ENCODE results near the gene CNOT11.
A peak's percentile ranks its signal among the peaks of the same experiment; 100 is the strongest.
"Not testable (repeated sequence)": the region's sequence is repeated elsewhere in the genome, so short reads cannot be mapped to it uniquely, and the experiment has no call there.

CNOT11 gene

DNA sequence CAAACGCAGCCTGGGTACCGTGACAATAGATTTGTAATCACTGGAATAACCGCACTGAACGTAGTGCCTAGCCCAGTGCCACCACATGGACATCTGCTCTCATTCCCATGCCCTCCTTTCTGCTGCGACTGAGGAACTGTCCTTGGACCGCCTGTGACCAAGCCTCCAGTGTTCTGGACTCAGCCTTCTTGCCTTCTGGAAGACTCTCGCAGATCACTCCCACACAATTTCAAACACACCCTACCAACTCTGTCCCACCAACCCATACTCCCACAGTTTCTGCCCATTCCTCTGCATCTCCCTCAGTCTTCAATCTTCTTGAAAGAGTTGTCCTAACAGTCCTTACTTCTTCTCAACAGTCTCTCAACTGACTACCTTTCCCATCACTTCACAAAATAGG is 53.7 kb downstream of the CNOT11 start:
- H3K36me3 ChIP-seq (ENCODE audit: control insufficient read depth in 5 of 5, insufficient read depth in 5 of 5, low read length in 5 of 5) = peaks cover 0 to 2% (median 0%) of the 10 kb centered on the region in 5 donors
- no peaks in the 10 kb centered on the region for H3K9me3 ChIP-seq (ENCODE audit: control insufficient read depth in 5 of 5, low read length in 5 of 5)
- H3K4me3 ChIP-seq (ENCODE audit: low read depth in 1 of 5, low read length in 5 of 5) = peak overlapping the region; percentile 76 to 94 (median 89)
- peak overlapping the region in 4 of 5 donors; percentile 51 to 94 (median 77) for H3K9ac ChIP-seq (ENCODE audit: low read length in 5 of 5)
- H3K27ac ChIP-seq (ENCODE audit: low read depth, low read length) = peak overlapping the region; percentile 91
- peaks cover 5 to 77% (median 51%) of the 10 kb centered on the region in 5 donors for H3K4me1 ChIP-seq (ENCODE audit: control insufficient read depth in 5 of 5, insufficient read depth in 5 of 5, low read length in 5 of 5)
- H3K27me3 ChIP-seq (ENCODE audit: control insufficient read depth in 5 of 5, insufficient read depth in 4 of 5, low read length in 5 of 5) = no peaks in the 10 kb centered on the region

DNA sequence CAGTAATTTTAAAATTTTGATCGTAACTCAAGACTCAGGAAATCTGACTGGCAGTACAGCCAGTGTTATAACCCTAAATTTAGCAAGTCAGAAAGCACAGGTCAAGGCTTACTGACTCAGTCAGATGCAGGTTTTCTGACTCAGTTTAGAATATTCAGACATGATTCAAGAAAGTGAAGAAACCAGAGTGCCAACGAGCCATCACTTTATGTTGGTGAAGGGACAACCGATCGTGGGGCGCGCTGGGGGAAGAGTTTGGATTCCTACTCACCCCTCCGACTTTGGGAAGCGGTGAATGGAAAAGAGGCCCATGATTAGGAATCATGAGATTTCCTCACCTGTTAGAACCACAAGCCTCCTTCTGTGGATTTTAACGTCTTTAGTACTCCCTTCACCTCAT is 54.8 kb downstream of the CNOT11 start:
- Histone ChIP-seq H3K9ac (ENCODE audit: low read length in 5 of 5) (peak overlapping the region; percentile 61 to 95 (median 93)), H3K27ac (ENCODE audit: low read depth, low read length) (peak overlapping the region; percentile 91), H3K9me3 (ENCODE audit: control insufficient read depth in 5 of 5, low read length in 5 of 5) (no peaks in the 10 kb centered on the region), H3K4me3 (ENCODE audit: low read depth in 1 of 5, low read length in 5 of 5) (peak overlapping the region; percentile 76 to 94 (median 89)), H3K36me3 (ENCODE audit: control insufficient read depth in 5 of 5, insufficient read depth in 5 of 5, low read length in 5 of 5) (peaks cover 0 to 1% (median 0%) of the 10 kb centered on the region in 5 donors), H3K27me3 (ENCODE audit: control insufficient read depth in 5 of 5, insufficient read depth in 4 of 5, low read length in 5 of 5) (no peaks in the 10 kb centered on the region), H3K4me1 (ENCODE audit: control insufficient read depth in 5 of 5, insufficient read depth in 5 of 5, low read length in 5 of 5) (peaks cover 5 to 68% (median 48%) of the 10 kb centered on the region in 5 donors)

DNA sequence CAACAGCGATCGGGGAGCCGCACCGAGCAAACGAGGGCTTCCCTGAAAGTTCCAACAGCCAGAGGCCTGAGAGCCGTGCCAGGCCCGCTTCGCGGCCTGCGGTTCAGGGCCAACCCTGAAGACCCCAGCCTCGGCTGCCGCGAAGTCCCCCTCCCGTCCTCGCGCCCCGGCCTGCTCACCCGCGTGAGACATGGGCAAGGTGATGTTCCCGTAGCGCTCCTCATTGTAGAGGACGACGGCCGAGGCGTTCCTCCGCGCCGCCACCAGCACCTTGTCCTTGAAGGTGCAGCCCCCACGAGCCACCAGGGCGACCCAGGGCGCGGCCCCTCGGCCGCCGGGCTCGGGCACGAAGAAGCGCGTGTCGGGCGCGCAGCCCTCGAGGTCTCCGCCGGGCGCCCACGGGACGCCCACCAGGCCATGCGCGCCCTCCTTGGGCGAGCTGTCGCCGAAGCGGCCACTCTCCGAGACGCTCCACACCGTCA is 55.3 kb downstream of the CNOT11 start:
- H3K4me1 ChIP-seq (ENCODE audit: control insufficient read depth in 5 of 5, insufficient read depth in 5 of 5, low read length in 5 of 5) = peaks cover 5 to 68% (median 48%) of the 10 kb centered on the region in 5 donors

DNA sequence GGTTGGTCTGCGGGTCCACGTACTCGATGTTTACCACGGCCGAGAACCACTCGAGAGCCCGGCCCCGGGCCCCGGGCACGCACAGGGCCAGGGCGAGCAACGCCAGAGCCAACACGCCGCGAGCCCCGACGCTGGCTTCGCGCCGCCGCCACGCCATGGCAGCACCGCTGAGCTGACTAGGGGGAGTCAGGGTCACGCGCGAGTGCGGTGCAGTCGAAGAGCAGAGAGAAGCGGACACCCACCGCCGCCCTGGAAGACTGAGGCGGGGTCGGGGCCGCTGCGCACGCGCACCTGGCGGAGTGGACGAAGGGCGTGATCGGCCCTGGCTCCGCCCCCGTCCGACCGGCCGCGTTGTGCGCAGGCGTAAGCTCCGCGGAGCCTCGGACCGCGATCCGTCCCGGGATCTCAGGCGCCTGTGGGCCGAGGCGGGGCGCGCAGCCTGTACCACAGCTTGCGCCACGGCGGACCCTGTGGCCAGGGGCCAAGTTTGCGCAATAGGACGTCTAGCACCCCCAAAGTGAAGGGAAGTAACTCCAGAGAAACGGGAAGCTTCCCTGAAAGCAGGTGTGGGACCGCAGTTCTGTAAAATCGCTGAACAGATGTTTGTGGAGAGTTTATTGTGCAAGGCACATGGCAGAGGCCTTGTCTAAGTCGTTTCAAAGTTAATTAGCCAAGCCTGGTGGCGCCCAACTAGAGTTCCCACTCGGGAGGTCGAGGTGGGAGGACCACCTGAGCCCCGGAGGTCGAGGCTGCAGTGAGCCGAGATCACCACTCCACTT is 55.9 kb downstream of the CNOT11 start, which contains the start of gene RNF149:
Gene RNF149, minus strand, starts transcription at position 270 of the 779 bp plus-strand sequence. Its CDS starts 113 bp downstream, at position 157.
- Histone ChIP-seq H3K27ac (ENCODE audit: low read depth, low read length) (peak within 1 kb of the TSS; percentile 91), H3K4me3 (ENCODE audit: low read depth in 1 of 5, low read length in 5 of 5) (peak within 1 kb of the TSS; percentile 81 to 94 (median 89)), H3K27me3 (ENCODE audit: control insufficient read depth in 5 of 5, insufficient read depth in 4 of 5, low read length in 5 of 5) (no peaks in the 10 kb centered on the region), H3K9me3 (ENCODE audit: control insufficient read depth in 5 of 5, low read length in 5 of 5) (no peaks in the 10 kb centered on the region), H3K4me1 (ENCODE audit: control insufficient read depth in 5 of 5, insufficient read depth in 5 of 5, low read length in 5 of 5) (peaks cover 5 to 68% (median 47%) of the 10 kb centered on the region in 5 donors), H3K36me3 (ENCODE audit: control insufficient read depth in 5 of 5, insufficient read depth in 5 of 5, low read length in 5 of 5) (no peaks in the 10 kb centered on the region), H3K9ac (ENCODE audit: low read length in 5 of 5) (peak within 1 kb of the TSS; percentile 61 to 95 (median 93))

More for the DNA sequence above, 55.3 kb downstream of the CNOT11 start:
- Histone ChIP-seq H3K9ac (ENCODE audit: low read length in 5 of 5) (peak overlapping the region; percentile 61 to 95 (median 93)), H3K9me3 (ENCODE audit: control insufficient read depth in 5 of 5, low read length in 5 of 5) (no peaks in the 10 kb centered on the region), H3K4me3 (ENCODE audit: low read depth in 1 of 5, low read length in 5 of 5) (peak overlapping the region; percentile 76 to 94 (median 89)), H3K36me3 (ENCODE audit: control insufficient read depth in 5 of 5, insufficient read depth in 5 of 5, low read length in 5 of 5) (no peaks in the 10 kb centered on the region), H3K27ac (ENCODE audit: low read depth, low read length) (peak overlapping the region; percentile 91), H3K27me3 (ENCODE audit: control insufficient read depth in 5 of 5, insufficient read depth in 4 of 5, low read length in 5 of 5) (no peaks in the 10 kb centered on the region)

DNA sequence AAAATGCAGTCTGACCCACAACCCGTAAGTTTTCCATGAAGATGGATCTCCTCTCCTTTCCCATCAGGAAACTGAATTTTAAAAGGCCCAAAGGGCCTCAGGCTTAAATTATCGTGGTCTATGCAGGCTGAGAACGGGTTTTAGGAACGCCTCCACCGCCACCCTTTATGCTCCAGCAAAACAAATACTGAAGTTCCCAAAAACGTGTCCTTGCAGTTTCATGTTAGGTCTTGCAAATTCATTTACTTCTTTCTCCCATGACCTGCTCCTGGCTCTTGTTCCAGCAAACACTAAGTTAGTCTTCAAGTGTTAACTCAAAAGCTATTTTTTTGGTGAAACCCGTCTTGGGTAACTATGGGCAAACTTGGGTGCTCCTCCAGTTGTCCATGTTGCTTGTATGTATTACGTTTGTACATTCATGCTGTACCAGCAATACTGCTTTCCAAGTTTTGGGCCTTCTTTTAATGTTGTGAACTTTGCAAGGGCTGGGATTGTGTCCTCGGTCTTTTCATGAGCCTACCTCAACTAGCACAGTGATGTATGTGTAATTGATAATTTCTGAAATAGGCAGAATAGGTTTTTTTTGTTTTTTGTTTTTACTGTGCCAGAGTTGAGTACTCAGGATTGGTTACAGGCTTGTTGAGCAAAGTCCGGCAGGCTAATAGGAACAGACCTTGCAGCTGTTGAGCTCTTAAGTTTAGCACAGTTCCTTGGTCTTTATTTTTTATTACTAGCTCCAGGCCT is 57.6 kb downstream of the CNOT11 start:
- Histone ChIP-seq H3K4me1 (ENCODE audit: control insufficient read depth in 5 of 5, insufficient read depth in 5 of 5, low read length in 5 of 5) (peaks cover 2 to 56% (median 33%) of the 10 kb centered on the region in 5 donors), H3K4me3 (ENCODE audit: low read depth in 1 of 5, low read length in 5 of 5) (no peak overlapping the region), H3K9me3 (ENCODE audit: control insufficient read depth in 5 of 5, low read length in 5 of 5) (no peaks in the 10 kb centered on the region), H3K27me3 (ENCODE audit: control insufficient read depth in 5 of 5, insufficient read depth in 4 of 5, low read length in 5 of 5) (no peaks in the 10 kb centered on the region), H3K36me3 (ENCODE audit: control insufficient read depth in 5 of 5, insufficient read depth in 5 of 5, low read length in 5 of 5) (no peaks in the 10 kb centered on the region), H3K9ac (ENCODE audit: low read length in 5 of 5) (no peak overlapping the region), H3K27ac (ENCODE audit: low read depth, low read length) (no peak overlapping the region)

DNA sequence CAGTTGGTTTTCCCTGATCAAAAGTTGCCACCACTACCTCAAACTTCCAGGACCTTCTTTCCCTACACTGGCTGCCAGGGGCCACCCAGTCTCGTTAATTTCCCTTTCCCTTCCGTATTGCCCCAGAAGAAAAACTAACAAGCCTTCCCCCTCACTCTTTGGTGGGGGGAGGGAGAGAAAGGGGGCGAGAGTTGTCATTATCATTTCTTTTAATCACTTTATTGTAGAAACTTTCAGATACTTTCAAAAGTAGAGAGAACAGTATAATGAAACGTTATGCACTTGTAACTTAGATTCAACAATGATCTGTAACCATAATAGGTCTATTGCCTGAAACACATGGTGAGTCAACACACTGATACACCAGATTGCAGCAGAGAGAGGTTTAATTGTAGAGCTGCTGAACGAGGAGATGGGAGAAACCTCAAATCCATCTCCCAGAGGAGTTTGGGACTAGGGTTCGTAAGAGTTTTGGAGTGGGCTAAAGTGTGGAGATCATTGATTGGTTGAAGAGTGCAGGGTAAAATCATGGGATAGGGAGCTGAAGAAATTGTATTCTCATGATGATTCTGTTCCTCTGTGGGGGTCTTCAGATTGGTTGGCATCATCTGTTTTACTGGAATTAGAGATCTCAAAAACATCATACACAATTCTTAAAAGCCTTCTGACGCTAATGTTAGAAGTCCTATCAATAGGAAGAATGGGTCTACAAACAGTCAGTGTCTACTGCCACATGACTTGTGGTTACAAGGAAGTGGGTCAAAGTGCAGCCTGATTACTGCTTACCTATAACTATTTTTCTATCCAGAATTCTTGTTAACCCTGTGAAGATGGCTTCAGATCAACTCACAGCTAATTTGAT is 58.4 kb downstream of the CNOT11 start:
- Histone ChIP-seq H3K4me3 (ENCODE audit: low read depth in 1 of 5, low read length in 5 of 5) (no peak overlapping the region), H3K4me1 (ENCODE audit: control insufficient read depth in 5 of 5, insufficient read depth in 5 of 5, low read length in 5 of 5) (peaks cover 2 to 48% (median 25%) of the 10 kb centered on the region in 5 donors), H3K9ac (ENCODE audit: low read length in 5 of 5) (no peak overlapping the region), H3K27me3 (ENCODE audit: control insufficient read depth in 5 of 5, insufficient read depth in 4 of 5, low read length in 5 of 5) (no peaks in the 10 kb centered on the region), H3K36me3 (ENCODE audit: control insufficient read depth in 5 of 5, insufficient read depth in 5 of 5, low read length in 5 of 5) (no peaks in the 10 kb centered on the region), H3K9me3 (ENCODE audit: control insufficient read depth in 5 of 5, low read length in 5 of 5) (no peaks in the 10 kb centered on the region), H3K27ac (ENCODE audit: low read depth, low read length) (no peak overlapping the region)

DNA sequence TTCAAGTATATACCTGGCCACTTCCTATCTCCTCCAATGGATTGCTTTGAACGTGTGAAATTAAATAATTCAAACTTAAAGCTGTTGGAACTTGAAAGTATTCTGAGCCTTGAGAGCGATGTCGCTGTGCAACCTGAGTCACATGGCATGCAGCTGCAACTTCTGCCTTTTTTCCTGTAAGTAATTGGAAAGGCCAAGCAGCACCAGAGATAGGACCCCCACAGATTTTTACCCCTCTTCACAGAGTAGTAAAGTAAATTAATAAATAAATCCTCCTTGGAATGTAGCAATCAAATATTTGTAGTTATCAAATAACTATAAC is 59.0 kb downstream of the CNOT11 start:
- Histone ChIP-seq H3K4me1 (ENCODE audit: control insufficient read depth in 5 of 5, insufficient read depth in 5 of 5, low read length in 5 of 5) (peaks cover 0 to 43% (median 19%) of the 10 kb centered on the region in 5 donors), H3K9ac (ENCODE audit: low read length in 5 of 5) (no peak overlapping the region), H3K27me3 (ENCODE audit: control insufficient read depth in 5 of 5, insufficient read depth in 4 of 5, low read length in 5 of 5) (no peaks in the 10 kb centered on the region), H3K4me3 (ENCODE audit: low read depth in 1 of 5, low read length in 5 of 5) (no peak overlapping the region), H3K27ac (ENCODE audit: low read depth, low read length) (no peak overlapping the region), H3K9me3 (ENCODE audit: control insufficient read depth in 5 of 5, low read length in 5 of 5) (no peaks in the 10 kb centered on the region), H3K36me3 (ENCODE audit: control insufficient read depth in 5 of 5, insufficient read depth in 5 of 5, low read length in 5 of 5) (no peaks in the 10 kb centered on the region)

DNA sequence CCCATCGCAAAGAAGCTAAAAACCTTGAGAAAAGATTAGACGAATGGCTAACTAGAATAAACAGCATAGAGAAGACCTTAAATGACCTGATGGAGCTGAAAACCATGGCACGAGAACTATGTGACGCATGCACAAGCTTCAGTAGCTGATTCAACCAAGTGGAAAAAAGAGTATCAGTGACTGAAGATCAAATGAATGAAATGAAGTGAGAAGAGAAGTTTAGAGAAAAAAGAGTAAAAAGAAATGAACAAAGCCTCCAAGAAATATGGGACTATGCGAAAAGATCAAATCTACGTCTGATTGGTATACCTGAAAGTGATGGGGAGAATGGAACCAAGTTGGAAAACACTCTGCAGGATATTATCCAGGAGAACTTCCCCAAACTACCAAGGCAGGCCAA is 63.9 kb downstream of the CNOT11 start:
- not testable (repeated sequence) for H3K9me3 ChIP-seq (ENCODE audit: control insufficient read depth in 5 of 5, low read length in 5 of 5); H3K4me1 ChIP-seq (ENCODE audit: control insufficient read depth in 5 of 5, insufficient read depth in 5 of 5, low read length in 5 of 5); H3K27me3 ChIP-seq (ENCODE audit: control insufficient read depth in 5 of 5, insufficient read depth in 4 of 5, low read length in 5 of 5); H3K4me3 ChIP-seq (ENCODE audit: low read depth in 1 of 5, low read length in 5 of 5); H3K9ac ChIP-seq (ENCODE audit: low read length in 5 of 5); H3K27ac ChIP-seq (ENCODE audit: low read depth, low read length); H3K36me3 ChIP-seq (ENCODE audit: control insufficient read depth in 5 of 5, insufficient read depth in 5 of 5, low read length in 5 of 5)

All from subcutaneous abdominal adipose tissue (tissue), 5 donors.